Neural cell (in vitro differentiated cells): ENCODE results near the gene METTL24. TPM values are rescaled to one million over a fixed set of nuclear protein-coding genes. Genes with fewer than 3 reads are reported as not detected.

Experiments
- H2AFZ ChIP-seq: fragments of 200-600, 300-800 bp; sonication (generic), shearing (Covaris generic); 2 replicates; pipeline ENCODE4 v1.6.0; 2014; ENCODE audit warnings: low read depth, mild to moderate bottlenecking, antibody characterized with exemption, low read length, moderate library complexity
- H3F3A ChIP-seq: fragments of 200-600 bp; shearing (Covaris generic); 2 replicates; pipeline ENCODE4 v1.6.1; 2016; ENCODE audit warnings: mild to moderate bottlenecking, moderate library complexity, mixed read lengths, antibody characterized with exemption, low read length; ENCODE audit not compliant: insufficient read depth, poor library complexity, severe bottlenecking
- H3K27ac ChIP-seq: fragments of 200-600, 300-800 bp; sonication (generic), shearing (Covaris generic); 2 replicates; pipeline ENCODE4 v1.5.1; 2014; ENCODE audit warnings: mild to moderate bottlenecking, low read length, moderate library complexity
- H3K27me3 ChIP-seq: fragments of 300-800, 200-600 bp; sonication (generic), shearing (Covaris generic); 2 replicates; pipeline ENCODE4 v1.6.0; 2014; ENCODE audit warnings: mild to moderate bottlenecking, low read depth, low read length, moderate library complexity; ENCODE audit not compliant: insufficient read depth
- H3K36me3 ChIP-seq: fragments of 300-800, 200-600 bp; sonication (generic), shearing (Covaris generic); 2 replicates; pipeline ENCODE4 v1.5.1; 2014; ENCODE audit warnings: mild to moderate bottlenecking, antibody characterized with exemption, low read length, moderate library complexity; ENCODE audit not compliant: insufficient read depth
- H3K4me2 ChIP-seq: fragments of 300-800, 200-600 bp; sonication (generic), shearing (Covaris generic); 2 replicates; pipeline ENCODE4 v1.6.0; 2014; ENCODE audit warnings: mild to moderate bottlenecking, low read length
- H3K4me3 ChIP-seq: fragments of 300-800, 200-600 bp; sonication (generic), shearing (Covaris generic); 2 replicates; pipeline ENCODE4 v1.5.1; 2014; ENCODE audit warnings: mild to moderate bottlenecking, low read length, moderate library complexity
- H3K79me2 ChIP-seq: fragments of 200-600 bp; shearing (Covaris generic); replicated peaks from 2 replicates; pipeline ENCODE4 v1.6.0; 2014; ENCODE audit warnings: mild to moderate bottlenecking, low read length, moderate library complexity; ENCODE audit not compliant: insufficient read depth
- H3K9ac ChIP-seq: fragments of 300-800, 200-600 bp; sonication (generic), shearing (Covaris generic); 2 replicates; pipeline ENCODE4 v1.6.1; 2016; ENCODE audit warnings: mild to moderate bottlenecking, low read length, mixed read lengths
- H3K9me2 ChIP-seq: fragments of 200-600 bp; shearing (Covaris generic); 2 replicates; pipeline ENCODE4 v1.6.1; 2016; ENCODE audit warnings: mild to moderate bottlenecking, low read length, mixed read lengths; ENCODE audit not compliant: insufficient read depth
- H3K9me3 ChIP-seq: fragments of 200-600, 300-800 bp; sonication (generic), shearing (Covaris generic); 2 replicates; pipeline ENCODE4 v1.6.1; 2016; ENCODE audit warnings: mild to moderate bottlenecking, mixed run types, low read length, moderate library complexity, mixed read lengths
- H4K20me1 ChIP-seq: fragments of 200-600 bp; shearing (Covaris generic); 2 replicates; pipeline ENCODE4 v1.6.1; 2016; ENCODE audit warnings: mild to moderate bottlenecking, mixed run types; ENCODE audit not compliant: insufficient read depth
- CTCF ChIP-seq: fragments of 450-650 bp; IDR thresholded peaks from 2 replicates; pipeline ENCODE4 v1.5.1; 2014; ENCODE audit warnings: antibody characterized with exemption, mild to moderate bottlenecking, moderate library complexity; ENCODE audit not compliant: poor library complexity, severe bottlenecking
- EP300 ChIP-seq: fragments of 450-650 bp; conservative IDR thresholded peaks from 2 replicates; pipeline ENCODE4 v1.6.1; 2014; ENCODE audit warnings: antibody characterized with exemption, mild to moderate bottlenecking, moderate library complexity; ENCODE audit not compliant: poor library complexity, severe bottlenecking
- EZH2 ChIP-seq: fragments of 200-600, 300-800 bp; shearing (Covaris generic), sonication (generic); IDR thresholded peaks from 2 replicates; pipeline ENCODE4 v1.6.1; 2014; ENCODE audit warnings: antibody characterized with exemption, low read length, borderline replicate concordance, mild to moderate bottlenecking; ENCODE audit not compliant: insufficient read depth, poor library complexity, severe bottlenecking
- MXI1 ChIP-seq: fragments of 450-650 bp; conservative IDR thresholded peaks from 2 replicates; pipeline ENCODE4 v1.6.1; 2014; ENCODE audit warnings: antibody characterized with exemption, mild to moderate bottlenecking; ENCODE audit not compliant: poor library complexity, severe bottlenecking
- POLR2AphosphoS5 ChIP-seq: IDR thresholded peaks from 2 replicates; pipeline ENCODE4 v1.6.1; 2012
- RAD21 ChIP-seq: fragments of 450-650 bp; conservative IDR thresholded peaks from 2 replicates; pipeline ENCODE4 v1.6.1; 2014; ENCODE audit warnings: antibody characterized with exemption, mild to moderate bottlenecking, moderate library complexity
- REST ChIP-seq: IDR thresholded peaks from 2 replicates; pipeline ENCODE4 v1.6.1; 2012; ENCODE audit warnings: borderline replicate concordance
- SMC3 ChIP-seq: fragments of 450-650 bp; conservative IDR thresholded peaks from 2 replicates; pipeline ENCODE4 v1.6.1; 2014; ENCODE audit warnings: antibody characterized with exemption, mild to moderate bottlenecking, moderate library complexity; ENCODE audit not compliant: poor library complexity
- TAF1 ChIP-seq: IDR thresholded peaks from 2 replicates; pipeline ENCODE4 v1.6.1; 2012; ENCODE audit warnings: low read depth
- polyA plus RNA-seq: library from polyadenylated mRNA; depleted of rRNA; stranded (reverse); fragments of >200 nt; gene quantifications from 2 replicates; pipeline ENCODE4 v1.2.3, GENCODE V29; 2014

METTL24 gene
- polyA plus RNA-seq, 1 donor from 2014 or later = not detected

- H2AFZ ChIP-seq = no peak overlapping the region
- H4K20me1 ChIP-seq = no peaks in the 10 kb centered on the region
- no peaks in the 10 kb centered on the region for H3K9me3 ChIP-seq
- H3K36me3 ChIP-seq = no peaks in the 10 kb centered on the region
- H3K27ac ChIP-seq = no peak overlapping the region
- TF ChIP-seq EP300 (no peak), TAF1 (no peak), SMC3 (no peak), RAD21 (no peak), REST (no peak), POLR2AphosphoS5 (no peak), CTCF (no peak), EZH2 (no peak), MXI1 (no peak)
- no peaks in the 10 kb centered on the region for H3K79me2 ChIP-seq
- H3F3A ChIP-seq = no peaks in the 10 kb centered on the region
- H3K9ac ChIP-seq = no peak overlapping the region
- H3K4me3 ChIP-seq = no peak overlapping the region
- peaks cover 18% of the 10 kb centered on the region for H3K27me3 ChIP-seq
- no peak overlapping the region for H3K4me2 ChIP-seq
- H3K9me2 ChIP-seq = no peaks in the 10 kb centered on the region
These were observed 3.1 kb downstream of the METTL24 start for GRCh38 chr6:110355022-110355421.

- Histone ChIP-seq H4K20me1 (no peaks in the 10 kb centered on the region), H3K9ac (no peak overlapping the region), H3K9me2 (no peaks in the 10 kb centered on the region), H3F3A (no peaks in the 10 kb centered on the region), H3K27ac (no peak overlapping the region), H3K27me3 (peaks cover 17% of the 10 kb centered on the region), H3K79me2 (no peaks in the 10 kb centered on the region), H3K9me3 (no peaks in the 10 kb centered on the region), H3K36me3 (no peaks in the 10 kb centered on the region), H3K4me3 (no peak overlapping the region), H3K4me2 (no peak overlapping the region), H2AFZ (no peak overlapping the region)
- no peak for TF ChIP-seq POLR2AphosphoS5
- TF ChIP-seq EP300 = no peak
- TF ChIP-seq REST = no peak
- TF ChIP-seq MXI1 = no peak
- TF ChIP-seq EZH2 = no peak
- TF ChIP-seq TAF1 = no peak
- no peak for TF ChIP-seq SMC3
- TF ChIP-seq RAD21 = no peak
- TF ChIP-seq CTCF = no peak
These were observed 4.0 kb downstream of the METTL24 start for GRCh38 chr6:110354153-110354552.
